ENCODE data around the gene PDHX. TPM values are rescaled to one million over a fixed set of nuclear protein-coding genes. Genes with fewer than 3 reads are reported as not detected.

The PDHX gene
- total RNA-seq, 4 donors from 2014 or later: 28.7 to 50.1 (median 39.6) TPM

DNA sequence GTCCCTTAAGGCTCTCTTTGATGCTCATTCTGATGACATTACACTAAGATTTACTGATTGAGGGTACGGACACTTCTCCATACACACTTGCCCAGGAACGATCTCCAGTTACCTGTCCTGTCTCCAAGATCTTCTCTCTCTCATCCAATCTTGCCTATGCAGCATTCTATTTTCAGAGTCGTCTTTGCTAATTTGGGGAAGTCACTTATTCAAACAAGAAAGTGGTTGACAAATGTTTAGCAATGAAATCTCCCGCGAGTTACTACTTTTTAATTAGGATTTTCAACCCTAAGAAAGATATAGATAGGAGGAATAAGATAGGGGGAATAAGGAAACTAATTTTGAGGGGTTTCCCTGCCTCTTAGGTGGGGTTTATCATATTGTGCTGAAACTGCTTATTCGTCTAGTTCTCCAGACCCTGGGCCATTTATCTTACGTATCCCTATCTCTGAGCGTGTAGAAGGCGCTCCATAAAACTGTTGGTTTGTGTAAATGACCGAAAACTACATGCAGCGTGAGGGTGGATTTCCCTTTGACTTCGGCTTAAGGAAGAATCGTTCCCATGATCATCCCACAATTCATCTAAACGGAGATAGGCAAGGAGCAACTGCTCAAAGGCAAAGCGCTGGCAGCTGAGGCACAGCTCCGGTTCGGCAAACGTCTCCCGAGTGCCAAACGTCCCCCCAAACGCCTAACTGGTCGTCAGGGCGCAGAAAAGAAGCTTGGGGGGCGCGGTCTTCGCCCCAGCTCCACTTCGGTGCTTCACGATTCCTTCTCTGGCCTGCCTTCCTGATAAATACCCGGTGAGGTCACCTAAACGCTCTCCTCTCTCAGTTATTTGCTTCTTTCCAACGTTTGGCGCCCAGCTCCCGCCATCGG is 1.0 kb upstream of the PDHX start:
- TF ChIP-seq POLR2A (IDR thresholded peaks at IDR 0.05): peak in 1 of 2 donors; percentile 9
- no peak for TF ChIP-seq POLR2AphosphoS5 (IDR thresholded peaks at IDR 0.05)
- TF ChIP-seq, protein P1, sequence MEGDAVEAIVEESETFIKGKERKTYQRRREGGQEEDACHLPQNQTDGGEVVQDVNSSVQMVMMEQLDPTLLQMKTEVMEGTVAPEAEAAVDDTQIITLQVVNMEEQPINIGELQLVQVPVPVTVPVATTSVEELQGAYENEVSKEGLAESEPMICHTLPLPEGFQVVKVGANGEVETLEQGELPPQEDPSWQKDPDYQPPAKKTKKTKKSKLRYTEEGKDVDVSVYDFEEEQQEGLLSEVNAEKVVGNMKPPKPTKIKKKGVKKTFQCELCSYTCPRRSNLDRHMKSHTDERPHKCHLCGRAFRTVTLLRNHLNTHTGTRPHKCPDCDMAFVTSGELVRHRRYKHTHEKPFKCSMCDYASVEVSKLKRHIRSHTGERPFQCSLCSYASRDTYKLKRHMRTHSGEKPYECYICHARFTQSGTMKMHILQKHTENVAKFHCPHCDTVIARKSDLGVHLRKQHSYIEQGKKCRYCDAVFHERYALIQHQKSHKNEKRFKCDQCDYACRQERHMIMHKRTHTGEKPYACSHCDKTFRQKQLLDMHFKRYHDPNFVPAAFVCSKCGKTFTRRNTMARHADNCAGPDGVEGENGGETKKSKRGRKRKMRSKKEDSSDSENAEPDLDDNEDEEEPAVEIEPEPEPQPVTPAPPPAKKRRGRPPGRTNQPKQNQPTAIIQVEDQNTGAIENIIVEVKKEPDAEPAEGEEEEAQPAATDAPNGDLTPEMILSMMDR (IDR thresholded peaks at IDR 0.05): no peak
- WGBS, 2 donors (ENCODE audit: low coverage in 1 of 2): 8 to 9% methylated on average over 18 to 24 of the region's 34 CpGs
- peaks cover 2 to 44% (median 3%) of the 10 kb centered on the region in 3 donors for H3K4me1 ChIP-seq
- peak overlapping the region; percentile 76 to 93 for H3K4me3 ChIP-seq
- H3K9me3 ChIP-seq: no peaks in the 10 kb centered on the region
- H3K27ac ChIP-seq: peak overlapping the region; percentile 76 to 98 (median 94)
- peaks cover 0 to 10% of the 10 kb centered on the region in 2 donors for H3K36me3 ChIP-seq
- H3K27me3 ChIP-seq: no peaks in the 10 kb centered on the region
- no peak for ATAC-seq

DNA sequence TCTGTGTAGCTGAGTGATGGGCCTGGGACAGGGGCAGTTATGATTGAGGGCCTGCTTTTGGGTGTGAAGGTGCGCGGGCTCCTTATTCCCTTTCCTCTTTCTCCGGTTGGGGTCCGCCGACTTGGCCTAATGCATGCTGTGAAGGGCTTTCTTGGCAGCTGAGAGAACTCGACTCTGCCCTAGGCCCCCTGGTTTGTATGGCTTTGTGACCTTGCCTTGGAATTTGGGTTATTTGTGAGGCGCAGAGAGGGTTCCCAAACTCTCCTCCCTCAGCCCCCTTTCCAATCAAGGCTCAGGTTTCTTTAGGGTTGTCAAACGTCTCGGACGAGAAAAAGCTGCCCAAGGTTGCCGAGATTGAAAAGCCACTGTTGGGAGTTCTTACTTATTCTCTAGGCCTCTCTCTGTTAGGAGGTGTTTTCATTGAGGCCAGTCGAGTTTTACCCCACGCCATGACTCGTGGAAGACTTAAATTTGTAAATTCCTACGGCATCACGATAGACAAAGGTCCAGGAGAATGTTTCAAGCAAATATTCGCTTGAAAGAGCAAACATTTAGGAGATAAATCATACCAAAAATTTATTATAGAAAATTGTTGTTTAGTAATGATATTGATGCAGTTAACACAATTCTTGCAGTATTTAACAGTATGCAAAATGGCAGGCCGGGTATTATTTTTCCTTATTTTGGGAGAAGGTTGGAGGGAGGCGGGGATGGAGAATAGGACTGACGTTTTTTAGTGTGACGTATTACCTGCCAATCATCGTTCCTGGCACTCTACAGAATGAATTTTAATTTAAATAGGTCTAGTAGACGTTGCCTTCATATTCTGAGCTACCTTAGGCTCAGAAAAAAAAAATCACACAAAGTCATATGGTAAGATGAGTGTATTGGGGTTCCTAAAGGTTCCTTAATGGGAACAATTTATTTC is 689 bp downstream of the PDHX start:
- 13 to 29% methylated on average over 11 to 21 of the region's 23 CpGs for WGBS, 2 donors (ENCODE audit: low coverage in 1 of 2)
- H3K9me3 ChIP-seq: no peaks in the 10 kb centered on the region
- peaks cover 0 to 10% of the 10 kb centered on the region in 2 donors for H3K36me3 ChIP-seq
- peak overlapping the region; percentile 76 to 98 (median 94) for H3K27ac ChIP-seq
- no peaks in the 10 kb centered on the region for H3K27me3 ChIP-seq
- ATAC-seq: peak; percentile 16
- H3K4me3 ChIP-seq: peak overlapping the region; percentile 76 to 93
- H3K4me1 ChIP-seq: peaks cover 2 to 61% (median 3%) of the 10 kb centered on the region in 3 donors
- no peak for TF ChIP-seq POLR2AphosphoS5 (IDR thresholded peaks at IDR 0.05)

DNA sequence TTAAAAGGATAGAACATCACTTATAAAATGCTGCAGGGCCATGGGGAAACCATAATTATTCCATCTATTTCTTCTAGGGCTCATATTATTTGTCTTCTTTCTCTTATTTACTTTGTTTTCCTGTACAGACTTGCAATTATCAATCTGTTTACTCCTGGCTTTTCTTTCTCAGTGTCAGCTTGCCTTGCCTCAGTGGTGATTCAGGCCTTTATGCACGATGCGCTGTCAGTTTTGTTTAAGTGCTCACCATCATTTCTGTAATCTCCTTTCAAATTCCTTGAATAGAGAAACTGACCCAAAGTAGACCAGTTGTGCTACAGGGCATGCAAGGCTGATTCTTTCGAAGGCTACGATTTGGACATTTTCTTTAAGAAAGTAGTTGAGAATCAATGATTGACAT is 4.7 kb downstream of the PDHX start:
- H3K4me1 ChIP-seq: peaks cover 2 to 76% (median 3%) of the 10 kb centered on the region in 3 donors
- H3K27ac ChIP-seq: no peak overlapping the region
- WGBS, 2 donors (ENCODE audit: low coverage in 1 of 2): 87 to 91% methylated on average over 2 to 4 of the region's 4 CpGs
- H3K36me3 ChIP-seq: no peaks in the 10 kb centered on the region
- TF ChIP-seq POLR2AphosphoS5 (IDR thresholded peaks at IDR 0.05): no peak
- no peak for TF ChIP-seq POLR2A (IDR thresholded peaks at IDR 0.05)
- TF ChIP-seq, protein P1 (IDR thresholded peaks at IDR 0.05): no peak
- TF ChIP-seq EP300 (IDR thresholded peaks at IDR 0.05): no peak
- ATAC-seq: no peak
- H3K4me3 ChIP-seq: no peak overlapping the region
- no peaks in the 10 kb centered on the region for H3K9me3 ChIP-seq
- no peaks in the 10 kb centered on the region for H3K27me3 ChIP-seq

DNA sequence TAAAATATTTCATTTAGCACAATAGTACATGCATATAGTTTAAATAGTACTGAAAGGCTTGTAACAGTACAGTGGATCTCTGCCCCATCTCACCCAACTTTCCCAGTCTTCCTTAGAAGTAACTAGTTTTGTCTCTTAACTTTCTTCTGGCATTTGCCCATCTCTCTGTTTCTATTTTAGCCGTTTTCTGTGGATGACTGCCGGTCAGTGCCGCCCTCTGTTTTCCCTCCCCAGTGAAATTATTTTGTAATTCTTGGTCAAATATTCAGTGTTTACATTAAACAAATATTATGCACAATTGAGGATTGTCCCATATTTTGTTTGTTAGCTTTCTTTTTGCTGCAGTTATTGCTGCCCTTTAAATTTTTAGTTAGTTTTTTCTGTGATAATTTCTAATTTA is 8.3 kb downstream of the PDHX start:
- H3K27ac ChIP-seq: peak overlapping the region in 3 of 4 donors; percentile 9 to 53 (median 30)
- 13 to 19% methylated on average over 3 of the region's 3 CpGs for WGBS, 2 donors (ENCODE audit: low coverage in 1 of 2)

More for the DNA sequence above, 8.3 kb downstream of the PDHX start:
- Histone ChIP-seq H3K27me3 (no peaks in the 10 kb centered on the region), H3K4me1 (peaks cover 3 to 82% (median 21%) of the 10 kb centered on the region in 3 donors), H3K9me3 (no peaks in the 10 kb centered on the region), H3K36me3 (no peaks in the 10 kb centered on the region), H3K4me3 (no peak overlapping the region)
- no peak for ATAC-seq
- TF ChIP-seq POLR2A (IDR thresholded peaks at IDR 0.05): no peak
- TF ChIP-seq, protein P1 (IDR thresholded peaks at IDR 0.05): no peak
- no peak for TF ChIP-seq EP300 (IDR thresholded peaks at IDR 0.05)
- no peak for TF ChIP-seq POLR2AphosphoS5 (IDR thresholded peaks at IDR 0.05)

All from gastroesophageal sphincter (tissue), 4 donors.